Stomach (tissue), 4 donors: ENCODE results near the gene ARHGAP21.

Experiments
- CTCF ChIP-seq, 7 experiments: fragments of 450-650 bp in 4 of 7; fragments of 200-600 bp in 3 of 7; sonication (generic) in 3 of 7; IDR thresholded peaks; one replicate each; pipeline ENCODE4 v1.5.1; 2016 to 2019; ENCODE audit warnings: antibody characterized with exemption in 7 of 7, control low read depth in 2 of 7, mild to moderate bottlenecking in 1 of 7
- EP300 ChIP-seq: sonication (generic); formaldehyde crosslinking; IDR thresholded peaks from one replicate; pipeline ENCODE4 v1.6.1; 2017; ENCODE audit warnings: antibody characterized with exemption
- POLR2A ChIP-seq, 4 donors: fragments of 450-650 bp; IDR thresholded peaks; one replicate each; pipeline ENCODE4 v1.6.1; 2016; ENCODE audit warnings: antibody characterized with exemption in 4 of 4, control low read depth in 2 of 4, mild to moderate bottlenecking in 1 of 4, moderate library complexity in 1 of 4
- POLR2AphosphoS5 ChIP-seq, 3 donors: sonication (generic); formaldehyde crosslinking; IDR thresholded peaks; one replicate each; pipeline ENCODE4 v1.6.1; 2016; ENCODE audit warnings: antibody characterized with exemption in 3 of 3

GRCh38 chr10:24744946-24745345, 21.3 kb upstream of the ARHGAP21 start:
- TF ChIP-seq EP300 (no peak), CTCF (IDR thresholded peaks at IDR 0.05) (no peak), POLR2A (IDR thresholded peaks at IDR 0.05) (no peak), POLR2AphosphoS5 (IDR thresholded peaks at IDR 0.05) (no peak)
